GM12875 (cell line): ENCODE data around the gene PWWP2B.

Experiments used
- H3K4me3 ChIP-seq: one replicate; pipeline ENCODE4 v1.5.1; 2011; ENCODE audit warnings: low read depth, low read length, control low read depth
- TF ChIP-seq, protein P1 (sequence below): IDR thresholded peaks from 2 replicates; pipeline ENCODE4 v1.5.1; 2011; ENCODE audit warnings: low read depth, mild to moderate bottlenecking, control low read depth, inconsistent platforms, low read length, moderate library complexity, borderline replicate concordance; ENCODE audit not compliant: insufficient read depth

Gene PWWP2B

DNA sequence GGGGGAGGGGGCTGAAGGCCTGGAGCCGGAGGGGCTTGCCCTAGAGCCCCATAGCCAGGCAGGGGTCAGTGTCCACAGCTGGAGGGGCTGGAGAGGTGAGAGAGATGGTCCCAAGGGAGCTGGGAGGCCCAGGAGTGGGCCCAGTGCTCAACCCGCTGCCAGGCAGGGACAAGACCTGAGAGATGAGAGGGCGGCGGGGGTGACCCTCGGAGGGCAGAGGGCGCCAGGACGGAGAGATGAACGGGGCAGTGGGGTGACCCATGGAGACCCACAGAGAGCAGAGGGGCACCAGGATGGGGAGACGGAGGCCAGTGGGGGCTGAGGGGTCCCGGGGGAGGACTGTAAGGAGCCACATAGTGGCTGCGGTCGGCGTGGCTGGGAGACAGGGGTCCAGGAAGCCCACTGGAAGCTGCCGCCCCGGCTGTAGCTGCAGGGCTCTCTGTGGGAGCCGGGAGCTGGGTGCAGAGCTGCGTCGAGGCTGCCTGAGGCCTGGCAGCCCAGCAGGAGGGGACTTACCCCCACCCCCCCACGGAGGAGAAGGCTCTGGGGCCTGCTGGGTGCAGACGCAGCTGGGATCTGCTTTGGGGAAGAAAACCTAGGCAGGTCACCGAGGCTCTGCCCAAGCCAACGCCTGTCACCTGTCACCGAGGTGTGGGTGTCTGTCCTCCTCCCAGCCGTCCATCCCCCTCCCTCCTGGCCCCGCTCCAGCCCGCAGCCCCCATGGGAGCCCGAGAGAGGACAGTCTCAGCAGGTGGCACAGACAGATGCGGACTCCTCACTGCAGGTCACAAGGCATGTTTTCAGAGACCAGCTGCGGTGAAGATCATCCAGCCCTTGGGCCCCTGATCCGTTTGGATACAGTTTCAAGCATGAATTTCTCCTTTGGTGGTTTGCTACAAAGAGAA lies 25.1 kb downstream of the PWWP2B start:
- no peak overlapping the region for H3K4me3 ChIP-seq
- TF ChIP-seq, protein P1, sequence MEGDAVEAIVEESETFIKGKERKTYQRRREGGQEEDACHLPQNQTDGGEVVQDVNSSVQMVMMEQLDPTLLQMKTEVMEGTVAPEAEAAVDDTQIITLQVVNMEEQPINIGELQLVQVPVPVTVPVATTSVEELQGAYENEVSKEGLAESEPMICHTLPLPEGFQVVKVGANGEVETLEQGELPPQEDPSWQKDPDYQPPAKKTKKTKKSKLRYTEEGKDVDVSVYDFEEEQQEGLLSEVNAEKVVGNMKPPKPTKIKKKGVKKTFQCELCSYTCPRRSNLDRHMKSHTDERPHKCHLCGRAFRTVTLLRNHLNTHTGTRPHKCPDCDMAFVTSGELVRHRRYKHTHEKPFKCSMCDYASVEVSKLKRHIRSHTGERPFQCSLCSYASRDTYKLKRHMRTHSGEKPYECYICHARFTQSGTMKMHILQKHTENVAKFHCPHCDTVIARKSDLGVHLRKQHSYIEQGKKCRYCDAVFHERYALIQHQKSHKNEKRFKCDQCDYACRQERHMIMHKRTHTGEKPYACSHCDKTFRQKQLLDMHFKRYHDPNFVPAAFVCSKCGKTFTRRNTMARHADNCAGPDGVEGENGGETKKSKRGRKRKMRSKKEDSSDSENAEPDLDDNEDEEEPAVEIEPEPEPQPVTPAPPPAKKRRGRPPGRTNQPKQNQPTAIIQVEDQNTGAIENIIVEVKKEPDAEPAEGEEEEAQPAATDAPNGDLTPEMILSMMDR: no peak

DNA sequence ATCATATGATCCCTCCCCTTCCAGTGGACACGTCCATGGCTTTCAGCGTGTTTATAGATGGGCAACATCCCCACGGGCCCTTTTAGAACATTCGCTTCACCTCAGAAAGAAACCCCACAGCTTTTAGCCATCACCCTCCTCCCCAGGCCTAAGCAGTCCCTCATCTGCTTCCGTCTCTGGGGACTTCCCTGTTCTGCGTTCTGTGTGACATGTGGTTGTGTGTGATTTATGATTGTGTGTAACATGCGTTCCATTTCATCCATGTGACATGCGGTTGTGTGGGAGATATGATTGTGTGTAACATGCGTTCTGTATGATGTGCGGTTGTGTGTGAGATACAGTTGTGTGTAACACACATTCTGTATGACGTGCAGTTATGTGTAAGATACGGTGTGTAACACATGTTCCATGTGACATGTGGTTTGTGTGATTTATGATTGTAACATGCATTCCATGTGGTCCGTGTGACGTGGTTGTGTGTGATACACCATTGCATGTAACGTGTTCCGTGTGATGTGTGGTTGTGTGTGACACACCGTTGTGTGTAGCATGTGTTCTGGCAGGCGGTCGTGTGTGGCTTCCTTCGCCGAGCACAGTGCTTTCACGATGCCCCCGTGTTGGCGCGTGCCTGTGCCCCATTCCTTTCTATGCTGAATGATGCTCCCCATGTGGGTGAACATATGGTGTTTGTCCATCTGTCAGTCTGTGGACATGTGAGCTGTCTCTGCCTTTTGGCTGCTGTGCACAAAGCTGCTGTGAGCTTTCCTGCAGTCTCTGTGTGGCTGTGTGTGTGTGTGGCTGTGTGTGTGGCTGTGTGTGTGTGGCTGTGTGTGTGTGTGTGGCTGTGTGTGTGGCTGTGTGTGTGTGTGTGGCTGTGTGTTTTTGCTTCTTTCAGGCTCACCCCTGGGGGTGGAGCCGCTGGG lies 26.2 kb downstream of the PWWP2B start:
- TF ChIP-seq, protein P1: no peak
- H3K4me3 ChIP-seq: no peak overlapping the region

DNA sequence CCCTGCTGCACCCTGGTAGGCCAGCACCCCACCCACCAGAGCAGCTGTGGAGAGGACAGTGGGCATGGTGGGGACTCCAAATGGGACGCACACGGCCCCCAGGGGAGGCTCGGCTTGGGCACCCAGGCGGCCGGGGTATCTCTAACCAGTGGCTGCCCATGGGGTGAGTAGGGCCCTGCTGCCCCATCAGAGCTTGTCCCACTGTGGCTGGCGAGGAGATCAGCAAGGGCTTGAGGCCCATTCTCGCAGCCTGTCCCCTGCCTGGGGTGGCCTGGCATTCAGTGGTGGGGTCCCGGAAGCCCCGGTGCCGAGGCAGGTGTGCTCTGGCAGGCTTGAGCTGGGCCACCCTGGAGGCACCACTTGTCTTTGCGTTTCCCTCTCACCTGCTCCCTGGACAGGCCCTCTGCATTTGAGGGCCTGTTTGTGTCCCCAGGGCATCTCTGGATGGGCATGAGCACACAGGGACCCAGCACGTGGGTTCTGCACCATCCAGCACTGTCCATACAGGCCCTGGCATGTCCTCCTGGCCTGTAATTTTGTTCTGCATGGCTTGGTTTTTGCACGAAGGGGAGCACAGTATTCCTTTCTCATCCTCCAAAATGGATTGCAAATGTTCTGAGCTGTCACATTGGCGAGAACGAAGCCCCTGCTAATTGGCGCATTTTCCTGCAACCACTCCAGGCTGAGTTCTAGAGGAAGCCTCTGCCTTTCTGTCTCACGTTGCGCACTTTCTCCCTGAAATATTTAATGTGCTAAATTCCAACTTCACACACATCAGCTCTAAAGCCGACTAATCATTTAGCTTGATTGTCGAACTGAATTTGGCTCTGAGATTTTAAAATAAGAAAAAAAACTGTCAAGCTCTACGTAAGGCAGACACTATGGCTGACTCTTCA lies 27.2 kb downstream of the PWWP2B start:
- H3K4me3 ChIP-seq: no peak overlapping the region

DNA sequence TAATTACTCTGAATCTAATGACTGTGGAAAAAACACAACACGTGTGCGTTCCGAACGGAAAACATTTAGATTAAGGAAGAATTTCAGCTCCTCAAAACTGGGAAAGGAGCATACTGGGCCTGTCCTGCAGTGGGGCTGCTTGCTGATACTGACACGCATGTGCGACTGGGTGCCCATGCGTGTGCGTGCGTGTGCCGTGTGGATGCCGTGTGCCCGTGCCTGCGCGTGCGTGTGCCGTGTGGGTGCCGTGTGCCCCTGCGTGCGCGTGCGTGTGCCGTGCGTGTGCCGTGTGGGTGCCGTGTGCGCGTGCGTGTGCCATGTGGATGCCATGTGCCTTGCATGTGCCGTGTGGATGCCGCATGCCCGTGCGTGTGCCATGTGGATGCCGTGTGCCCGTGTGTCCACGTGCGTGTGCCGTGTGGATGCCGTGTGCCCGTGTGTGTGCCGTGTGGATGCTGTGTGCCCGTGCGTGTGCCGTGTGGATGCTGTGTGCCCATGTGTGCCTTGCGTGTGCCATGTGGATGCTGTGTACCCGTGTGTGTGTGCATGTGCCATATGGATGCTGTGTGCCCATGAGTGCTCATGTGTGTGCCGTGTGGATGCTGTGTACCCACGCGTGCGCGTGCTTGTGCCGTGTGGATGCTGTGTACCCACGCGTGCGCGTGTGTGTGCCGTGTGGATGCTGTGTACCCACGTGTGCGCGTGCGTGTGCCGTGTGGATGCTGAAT lies 28.2 kb downstream of the PWWP2B start:
- TF ChIP-seq, protein P1: no peak
- H3K4me3 ChIP-seq: no peak overlapping the region

More for the DNA sequence above, 27.2 kb downstream of the PWWP2B start:
- TF ChIP-seq, protein P1: no peak

DNA sequence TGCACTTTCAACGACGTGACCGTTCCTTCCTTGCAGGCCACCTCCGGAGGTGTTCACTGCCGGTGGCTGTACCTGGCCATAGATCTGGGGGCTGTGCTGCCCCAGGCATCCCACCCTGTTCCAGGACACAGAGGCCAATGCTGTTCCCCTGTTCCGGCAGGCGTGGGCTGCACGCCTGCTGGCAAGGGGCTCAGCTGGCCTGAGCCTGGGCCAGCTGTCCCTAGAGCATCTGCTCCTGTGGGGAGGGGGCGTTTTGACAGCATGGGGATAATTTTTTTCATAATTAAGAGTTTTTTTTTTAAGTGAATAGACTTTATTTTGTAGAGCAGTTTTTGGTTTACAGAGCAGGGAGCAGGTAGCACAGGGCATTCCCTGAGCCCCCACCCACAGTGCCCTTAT lies 28.8 kb downstream of the PWWP2B start:
- H3K4me3 ChIP-seq: no peak overlapping the region
- TF ChIP-seq, protein P1: no peak
